ENCODE measurements around the gene POLR3B.
"Not testable (repeated sequence)": the region's sequence is repeated elsewhere in the genome, so short reads cannot be mapped to it uniquely, and the experiment has no call there.

The POLR3B gene

GRCh38 chr12:106461730-106462129, 104.2 kb downstream of the POLR3B start:
- no peak for DNase-seq (ENCODE audit: low read depth in 2 of 2)

- DNase-seq (ENCODE audit: low read depth in 2 of 2) = not testable (repeated sequence)
These were observed 108.1 kb downstream of the POLR3B start for GRCh38 chr12:106465605-106466004.

GRCh38 chr12:106475662-106476061, 118.1 kb downstream of the POLR3B start:
- DNase-seq (ENCODE audit: low read depth in 2 of 2) = not testable (repeated sequence)

- not testable (repeated sequence) for DNase-seq (ENCODE audit: low read depth in 2 of 2)
These were observed 120.1 kb downstream of the POLR3B start for GRCh38 chr12:106477627-106478026.

GRCh38 chr12:106480251-106480650, 122.7 kb downstream of the POLR3B start:
- no peak for DNase-seq (ENCODE audit: low read depth in 2 of 2)

- DNase-seq (ENCODE audit: low read depth in 2 of 2) = no peak
These were observed 123.7 kb downstream of the POLR3B start for GRCh38 chr12:106481246-106481645.

- no peak for DNase-seq (ENCODE audit: low read depth in 2 of 2)
These were observed 130.1 kb downstream of the POLR3B start for GRCh38 chr12:106487664-106488063.

GRCh38 chr12:106488884-106489283, 131.3 kb downstream of the POLR3B start:
- DNase-seq (ENCODE audit: low read depth in 2 of 2) = no peak

GRCh38 chr12:106490264-106490663, 132.7 kb downstream of the POLR3B start:
- no peak for DNase-seq (ENCODE audit: low read depth in 2 of 2)

- DNase-seq (ENCODE audit: low read depth in 2 of 2) = no peak
These were observed 135.3 kb downstream of the POLR3B start for GRCh38 chr12:106492857-106493256.

- no peak for DNase-seq (ENCODE audit: low read depth in 2 of 2)
These were observed 136.0 kb downstream of the POLR3B start for GRCh38 chr12:106493531-106493930.

GRCh38 chr12:106495354-106495965, 137.9 kb downstream of the POLR3B start:
- no peak for DNase-seq (ENCODE audit: low read depth in 2 of 2)

GRCh38 chr12:106498056-106498455, 140.5 kb downstream of the POLR3B start:
- no peak for DNase-seq (ENCODE audit: low read depth in 2 of 2)

GRCh38 chr12:106499628-106500027, 142.1 kb downstream of the POLR3B start:
- DNase-seq (ENCODE audit: low read depth in 2 of 2) = no peak

- no peak for DNase-seq (ENCODE audit: low read depth in 2 of 2)
These were observed 149.1 kb downstream of the POLR3B start for GRCh38 chr12:106506691-106507090.

GRCh38 chr12:106508966-106509365, 151.4 kb downstream of the POLR3B start:
- DNase-seq (ENCODE audit: low read depth in 2 of 2) = no peak

- DNase-seq (ENCODE audit: low read depth in 2 of 2) = no peak
These were observed 153.8 kb downstream of the POLR3B start for GRCh38 chr12:106511365-106511764.

GRCh38 chr12:106517314-106517713, 159.8 kb downstream of the POLR3B start:
- no peak for DNase-seq (ENCODE audit: low read depth in 2 of 2)

- DNase-seq (ENCODE audit: low read depth in 2 of 2) = peak; percentile 65 to 68
These were observed 162.1 kb downstream of the POLR3B start for GRCh38 chr12:106519607-106520021.

GRCh38 chr12:106521901-106522300, 164.4 kb downstream of the POLR3B start:
- DNase-seq (ENCODE audit: low read depth in 2 of 2) = no peak

- no peak for DNase-seq (ENCODE audit: low read depth in 2 of 2)
These were observed 165.2 kb downstream of the POLR3B start for GRCh38 chr12:106522708-106523107.

- no peak for DNase-seq (ENCODE audit: low read depth in 2 of 2)
These were observed 169.8 kb downstream of the POLR3B start for GRCh38 chr12:106527356-106527755.

GRCh38 chr12:106541201-106541600, 183.7 kb downstream of the POLR3B start:
- DNase-seq (ENCODE audit: low read depth in 2 of 2) = no peak

GRCh38 chr12:106551410-106551809, 193.9 kb downstream of the POLR3B start:
- DNase-seq (ENCODE audit: low read depth in 2 of 2) = no peak
